Measurements from ENCODE around the gene CENPL.
"Not testable (repeated sequence)": the region's sequence is repeated elsewhere in the genome, so short reads cannot be mapped to it uniquely, and the experiment has no call there.

CENPL gene

GRCh38 chr1:173862769-173863223 is 38.1 kb upstream of the CENPL start:
- no peak overlapping the region for H4K91ac ChIP-seq (ENCODE audit: low read depth, low read length)
- H4K8ac ChIP-seq (ENCODE audit: low read depth, low read length), result no peak overlapping the region
- no peaks in the 10 kb centered on the region for H3K4me1 ChIP-seq (ENCODE audit: control insufficient read depth in 1 of 2, insufficient read depth in 2 of 2, low read length in 2 of 2)
- no peak overlapping the region for H3K4me2 ChIP-seq (ENCODE audit: low read length)
- H3K23ac ChIP-seq (ENCODE audit: low read length), result no peak overlapping the region
- WGBS (ENCODE audit: extremely low coverage, insufficient coverage, insufficient read length), result no CpG with 5 or more reads among the region's 8 CpGs
- H3K14ac ChIP-seq (ENCODE audit: low read length), result no peak overlapping the region
- no peak overlapping the region for H2AFZ ChIP-seq (ENCODE audit: insufficient read depth, low read length, poor library complexity)
- H3K9ac ChIP-seq (ENCODE audit: low read length), result no peak overlapping the region
- H4K12ac ChIP-seq (ENCODE audit: low read depth, low read length), result peak overlapping the region; percentile 68
- no peaks in the 10 kb centered on the region for H3K27me3 ChIP-seq (ENCODE audit: insufficient read depth, low read length)
- H3K4ac ChIP-seq (ENCODE audit: low read depth, low read length), result no peak overlapping the region
- no peak overlapping the region for H3K27ac ChIP-seq (ENCODE audit: low read depth, low read length)
- no peak overlapping the region for H3K18ac ChIP-seq (ENCODE audit: low read length)
- H3K4me3 ChIP-seq (ENCODE audit: low read depth, low read length), result no peak overlapping the region
- no peak overlapping the region for H2BK12ac ChIP-seq (ENCODE audit: low read length)
- H3K9me3 ChIP-seq (ENCODE audit: insufficient read depth, low read depth, low read length), result no peaks in the 10 kb centered on the region
- peaks cover 13 to 25% of the 10 kb centered on the region in 2 experiments for H3K36me3 ChIP-seq (ENCODE audit: control insufficient read depth in 1 of 2, insufficient read depth in 2 of 2, low read length in 2 of 2)
- no peak overlapping the region for H2BK120ac ChIP-seq (ENCODE audit: insufficient read depth, low read length, poor library complexity)
- DNase-seq, result no peak
- H3K79me1 ChIP-seq (ENCODE audit: low read length), result peaks cover 8% of the 10 kb centered on the region
- no peak overlapping the region for H2AK5ac ChIP-seq (ENCODE audit: low read length)
- H3K79me2 ChIP-seq (ENCODE audit: control insufficient read depth, insufficient read depth, low read length, poor library complexity), result peaks cover 8% of the 10 kb centered on the region
- no peak overlapping the region for H2BK5ac ChIP-seq (ENCODE audit: low read depth, low read length, poor library complexity)

- not testable (repeated sequence) for H3K79me2 ChIP-seq (ENCODE audit: control insufficient read depth, insufficient read depth, low read length, poor library complexity); H3K18ac ChIP-seq (ENCODE audit: low read length); DNase-seq; H3K23ac ChIP-seq (ENCODE audit: low read length); H4K8ac ChIP-seq (ENCODE audit: low read depth, low read length); H3K4ac ChIP-seq (ENCODE audit: low read depth, low read length); H3K9me3 ChIP-seq (ENCODE audit: insufficient read depth, low read depth, low read length); H2BK12ac ChIP-seq (ENCODE audit: low read length); H2BK5ac ChIP-seq (ENCODE audit: low read depth, low read length, poor library complexity); H2AFZ ChIP-seq (ENCODE audit: insufficient read depth, low read length, poor library complexity); H4K91ac ChIP-seq (ENCODE audit: low read depth, low read length); H3K4me3 ChIP-seq (ENCODE audit: low read depth, low read length); H3K27me3 ChIP-seq (ENCODE audit: insufficient read depth, low read length); H3K14ac ChIP-seq (ENCODE audit: low read length); H3K4me2 ChIP-seq (ENCODE audit: low read length); H3K27ac ChIP-seq (ENCODE audit: low read depth, low read length); H2BK120ac ChIP-seq (ENCODE audit: insufficient read depth, low read length, poor library complexity); H2AK5ac ChIP-seq (ENCODE audit: low read length); H3K4me1 ChIP-seq (ENCODE audit: control insufficient read depth in 1 of 2, insufficient read depth in 2 of 2, low read length in 2 of 2); H3K9ac ChIP-seq (ENCODE audit: low read length); H3K79me1 ChIP-seq (ENCODE audit: low read length)
- H4K12ac ChIP-seq (ENCODE audit: low read depth, low read length), result peak overlapping the region; percentile 68
- whole genome bisulfite sequencing (ENCODE audit: extremely low coverage, insufficient coverage, insufficient read length), result no CpG with 5 or more reads among the region's 13 CpGs
- peaks cover 13 to 28% of the 10 kb centered on the region in 2 experiments for H3K36me3 ChIP-seq (ENCODE audit: control insufficient read depth in 1 of 2, insufficient read depth in 2 of 2, low read length in 2 of 2)
These were observed 37.6 kb upstream of the CENPL start for GRCh38 chr1:173862146-173862768.

GRCh38 chr1:173861731-173862145 is 37.1 kb upstream of the CENPL start:
- no CpG with 5 or more reads among the region's 7 CpGs for WGBS (ENCODE audit: extremely low coverage, insufficient coverage, insufficient read length)
- Histone ChIP-seq H3K4ac (ENCODE audit: low read depth, low read length) (no peak overlapping the region), H4K91ac (ENCODE audit: low read depth, low read length) (no peak overlapping the region)

GRCh38 chr1:173860065-173860464 is 35.4 kb upstream of the CENPL start:
- Histone ChIP-seq H3K36me3 (ENCODE audit: control insufficient read depth in 1 of 2, insufficient read depth in 2 of 2, low read length in 2 of 2) (peaks cover 12 to 31% of the 10 kb centered on the region in 2 experiments), H3K9ac (ENCODE audit: low read length) (no peak overlapping the region), H4K8ac (ENCODE audit: low read depth, low read length) (no peak overlapping the region), H4K91ac (ENCODE audit: low read depth, low read length) (no peak overlapping the region), H2AFZ (ENCODE audit: insufficient read depth, low read length, poor library complexity) (no peak overlapping the region), H3K4me3 (ENCODE audit: low read depth, low read length) (no peak overlapping the region), H3K9me3 (ENCODE audit: insufficient read depth, low read depth, low read length) (no peaks in the 10 kb centered on the region), H3K23ac (ENCODE audit: low read length) (no peak overlapping the region), H3K14ac (ENCODE audit: low read length) (no peak overlapping the region), H4K12ac (ENCODE audit: low read depth, low read length) (no peak overlapping the region), H3K18ac (ENCODE audit: low read length) (no peak overlapping the region), H3K79me2 (ENCODE audit: control insufficient read depth, insufficient read depth, low read length, poor library complexity) (no peaks in the 10 kb centered on the region), H3K27ac (ENCODE audit: low read depth, low read length) (no peak overlapping the region), H3K4me2 (ENCODE audit: low read length) (no peak overlapping the region), H2AK5ac (ENCODE audit: low read length) (no peak overlapping the region), H2BK12ac (ENCODE audit: low read length) (no peak overlapping the region), H3K79me1 (ENCODE audit: low read length) (no peaks in the 10 kb centered on the region), H2BK5ac (ENCODE audit: low read depth, low read length, poor library complexity) (no peak overlapping the region), H3K4ac (ENCODE audit: low read depth, low read length) (no peak overlapping the region), H3K4me1 (ENCODE audit: control insufficient read depth in 1 of 2, insufficient read depth in 2 of 2, low read length in 2 of 2) (no peaks in the 10 kb centered on the region), H2BK120ac (ENCODE audit: insufficient read depth, low read length, poor library complexity) (no peak overlapping the region), H3K27me3 (ENCODE audit: insufficient read depth, low read length) (no peaks in the 10 kb centered on the region)
- WGBS (ENCODE audit: extremely low coverage, insufficient coverage, insufficient read length), result no CpG with 5 or more reads among the region's 1 CpG
- no peak for DNase-seq

More at GRCh38 chr1:173861731-173862145, 37.1 kb upstream of the CENPL start:
- Histone ChIP-seq H4K12ac (ENCODE audit: low read depth, low read length) (no peak overlapping the region), H3K23ac (ENCODE audit: low read length) (no peak overlapping the region), H3K27me3 (ENCODE audit: insufficient read depth, low read length) (no peaks in the 10 kb centered on the region), H3K79me2 (ENCODE audit: control insufficient read depth, insufficient read depth, low read length, poor library complexity) (no peaks in the 10 kb centered on the region), H3K27ac (ENCODE audit: low read depth, low read length) (no peak overlapping the region), H3K4me1 (ENCODE audit: control insufficient read depth in 1 of 2, insufficient read depth in 2 of 2, low read length in 2 of 2) (no peaks in the 10 kb centered on the region), H3K14ac (ENCODE audit: low read length) (no peak overlapping the region), H2AFZ (ENCODE audit: insufficient read depth, low read length, poor library complexity) (no peak overlapping the region), H4K8ac (ENCODE audit: low read depth, low read length) (no peak overlapping the region), H3K9ac (ENCODE audit: low read length) (no peak overlapping the region), H2AK5ac (ENCODE audit: low read length) (no peak overlapping the region), H3K4me3 (ENCODE audit: low read depth, low read length) (no peak overlapping the region), H3K4me2 (ENCODE audit: low read length) (no peak overlapping the region), H3K9me3 (ENCODE audit: insufficient read depth, low read depth, low read length) (no peaks in the 10 kb centered on the region), H2BK12ac (ENCODE audit: low read length) (no peak overlapping the region), H3K36me3 (ENCODE audit: control insufficient read depth in 1 of 2, insufficient read depth in 2 of 2, low read length in 2 of 2) (peaks cover 12 to 28% of the 10 kb centered on the region in 2 experiments), H3K79me1 (ENCODE audit: low read length) (no peaks in the 10 kb centered on the region), H2BK120ac (ENCODE audit: insufficient read depth, low read length, poor library complexity) (no peak overlapping the region), H3K18ac (ENCODE audit: low read length) (no peak overlapping the region), H2BK5ac (ENCODE audit: low read depth, low read length, poor library complexity) (no peak overlapping the region)
- DNase-seq, result peak in 1 of 2 donors; percentile 6

All from trophoblast cell (in vitro differentiated cells and primary cell).